Naive thymus-derived CD4-positive, alpha-beta T cell (primary cell): Measurements from ENCODE around the gene ITGB7. TPM values are rescaled to one million over a fixed set of nuclear protein-coding genes. Genes with fewer than 3 reads are reported as not detected.
A peak's percentile ranks its signal among the peaks of the same experiment; 100 is the strongest.

Source experiments
- ATAC-seq: fragments of 150-1000 bp; cut with Tn5 transposase; 2 replicates; pipeline ENCODE4 v1.10.0; 2021; ENCODE audit warnings: mild to moderate bottlenecking, moderate library complexity
- CTCF ChIA-PET: fragments of 350-600 bp; sonication (Branson Sonifier 250); formaldehyde crosslinking; loops from one replicate; lab custom pipeline; 2021; ENCODE audit warnings: antibody characterized with exemption; lab: Charles Lee
- POLR2A ChIA-PET: fragments of 350-600 bp; sonication (Branson Sonifier 250); formaldehyde crosslinking; loops from one replicate; lab custom pipeline; 2021; ENCODE audit warnings: antibody characterized with exemption, inconsistent platforms; lab: Charles Lee
- DNase-seq, 9 donors: peaks; one replicate each; pipeline versions ENCODE4 v3.0.0 to v3.0.0-alpha.2; 2020 to 2022; ENCODE audit warnings: mixed read lengths in 1 of 9
- H3K27ac ChIP-seq: one replicate; pipeline ENCODE4 v1.7.0; 2013; ENCODE audit warnings: mild to moderate bottlenecking, low read depth, low read length, moderate library complexity
- H3K27me3 ChIP-seq, 2 donors: one replicate each; pipeline ENCODE4 v1.7.0; 2013; ENCODE audit warnings: low read length in 2 of 2, mild to moderate bottlenecking in 2 of 2, moderate library complexity in 2 of 2; ENCODE audit not compliant: control insufficient read depth in 2 of 2, insufficient read depth in 2 of 2
- H3K36me3 ChIP-seq, 3 experiments: 1 replicate in 2 of 3; 2 replicates in 1 of 3; pipeline ENCODE4 v1.7.0; 2013; ENCODE audit warnings: low read length in 3 of 3, mild to moderate bottlenecking in 3 of 3, moderate library complexity in 1 of 3; ENCODE audit not compliant: insufficient read depth in 3 of 3, control insufficient read depth in 2 of 3
- H3K4me1 ChIP-seq, 2 donors: one replicate each; pipeline ENCODE4 v1.7.0; 2013; ENCODE audit warnings: low read length in 2 of 2, mild to moderate bottlenecking in 2 of 2, moderate library complexity in 1 of 2; ENCODE audit not compliant: control insufficient read depth in 2 of 2, insufficient read depth in 2 of 2
- H3K4me3 ChIP-seq: 2 replicates; pipeline ENCODE4 v1.7.0; 2013; ENCODE audit warnings: mild to moderate bottlenecking, low read length
- H3K9me3 ChIP-seq, 3 experiments: 1 replicate in 2 of 3; 2 replicates in 1 of 3; pipeline ENCODE4 v1.7.0; 2013; ENCODE audit warnings: low read length in 3 of 3; ENCODE audit not compliant: control insufficient read depth in 2 of 3
- H3K27ac Mint-ChIP-seq, 9 donors: one replicate each; pipeline ENCODE4 v1.8.0; 2020 to 2022; ENCODE audit warnings: mixed read lengths in 9 of 9, mild to moderate bottlenecking in 8 of 9, moderate library complexity in 5 of 9, inconsistent platforms in 2 of 9
- H3K27me3 Mint-ChIP-seq, 5 donors: one replicate each; pipeline ENCODE4 v1.8.0; 2021 to 2022; ENCODE audit warnings: mixed read lengths in 5 of 5, mild to moderate bottlenecking in 1 of 5
- H3K36me3 Mint-ChIP-seq, 5 donors: one replicate each; pipeline ENCODE4 v1.8.0; 2020 to 2022; ENCODE audit warnings: mixed read lengths in 5 of 5, mild to moderate bottlenecking in 3 of 5, inconsistent platforms in 1 of 5
- H3K4me1 Mint-ChIP-seq, 7 donors: one replicate each; pipeline ENCODE4 v1.8.0; 2020 to 2022; ENCODE audit warnings: mixed read lengths in 7 of 7, mild to moderate bottlenecking in 3 of 7, inconsistent platforms in 1 of 7
- H3K4me3 Mint-ChIP-seq, 10 donors: one replicate each; pipeline ENCODE4 v1.8.0; 2020 to 2022; ENCODE audit warnings: mild to moderate bottlenecking in 10 of 10, mixed read lengths in 10 of 10, moderate library complexity in 6 of 10, inconsistent platforms in 2 of 10
- H3K9me3 Mint-ChIP-seq, 11 donors: one replicate each; pipeline ENCODE4 v1.8.0; 2020 to 2022; ENCODE audit warnings: mixed read lengths in 11 of 11, mild to moderate bottlenecking in 4 of 11, inconsistent platforms in 1 of 11, moderate library complexity in 1 of 11
- intact Hi-C, 2 donors: fragments of 100-400 bp; cut with micrococcal nuclease; formaldehyde crosslinking; loops; one replicate each; pipeline ENCODE4 v1.15.1; 2023
- polyA plus RNA-seq, 2 donors: library from polyadenylated mRNA; unstranded; fragments of 300-500 nt; fragmentation: Illumina TruSeq; gene quantifications; one replicate each; pipeline ENCODE4 v1.2.3, GENCODE V29; 2021
- total RNA-seq, 6 experiments: library from RNA in 5 of 6; stranded (reverse) in 5 of 6; gene quantifications; 1 replicate in 5 of 6; 2 replicates in 1 of 6; pipeline ENCODE4 v1.2.3 and lab custom pipeline; 2021 to 2026

ITGB7 gene
- total and polyA plus RNA-seq, 7 experiments from 2014 or later: 191 to 760 (median 227) TPM

DNA sequence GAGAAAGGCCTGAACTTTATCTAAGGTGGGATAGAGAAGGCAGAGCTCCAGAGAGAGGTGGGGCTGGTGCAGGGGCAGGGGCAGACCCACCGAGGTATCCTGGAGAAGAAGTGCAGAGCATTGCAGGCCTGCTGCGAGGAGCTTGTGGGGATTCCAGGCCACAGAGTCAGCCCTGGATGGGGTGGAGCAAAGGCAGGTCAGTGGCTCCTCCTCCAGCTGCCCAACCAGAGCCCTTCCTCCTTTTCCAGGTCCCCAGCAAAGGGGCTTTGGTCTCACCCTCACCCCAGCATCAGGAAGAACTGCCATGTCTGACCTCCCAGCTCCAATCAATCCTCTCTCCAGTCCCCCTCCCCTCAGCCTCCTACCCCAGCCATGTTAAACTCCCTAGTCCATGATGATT, 46.4 kb downstream of the ITGB7 start:
- peak overlapping the region in 1 of 9 donors; percentile 26 for H3K27ac Mint-ChIP-seq
- Histone ChIP-seq H3K9me3 (no peaks in the 10 kb centered on the region), H3K36me3 (no peaks in the 10 kb centered on the region), H3K4me1 (peaks cover 5 to 7% of the 10 kb centered on the region in 2 donors), H3K4me3 (no peak overlapping the region), H3K27ac (no peak overlapping the region), H3K27me3 (no peaks in the 10 kb centered on the region)
- DNase-seq (no peak), ATAC-seq (no peak)
- no peak overlapping the region for H3K4me3 Mint-ChIP-seq
- H3K27me3 Mint-ChIP-seq: no peaks in the 10 kb centered on the region
- H3K4me1 Mint-ChIP-seq: peaks cover 4 to 12% (median 7%) of the 10 kb centered on the region in 7 donors
- H3K36me3 Mint-ChIP-seq: peaks cover 0 to 4% (median 0%) of the 10 kb centered on the region in 5 donors
- CTCF ChIA-PET: interaction anchor here (0.8 to 5.4 kb wide), 14 partner anchors 9 to 161 kb away, joined by 3 to 62 read pairs (median 10); partner anchors contain the start of genes AAAS, ESPL1 and PFDN5
- no peaks in the 10 kb centered on the region for H3K9me3 Mint-ChIP-seq
- intact Hi-C loops: no loop called here
- POLR2A ChIA-PET: interaction anchor here (1.3 to 2.2 kb wide), 5 partner anchors 12 to 59 kb away, joined by 4 to 7 read pairs (median 4); partner anchors contain the start of genes CSAD, ITGB7 and ZNF740

GRCh38 chr12:53160000-53160399, 47.1 kb downstream of the ITGB7 start:
- Histone ChIP-seq H3K36me3 (no peaks in the 10 kb centered on the region), H3K27ac (no peak overlapping the region), H3K9me3 (no peaks in the 10 kb centered on the region), H3K4me3 (no peak overlapping the region), H3K27me3 (no peaks in the 10 kb centered on the region), H3K4me1 (peaks cover 5 to 7% of the 10 kb centered on the region in 2 donors)
- H3K27me3 Mint-ChIP-seq: no peaks in the 10 kb centered on the region
- H3K27ac Mint-ChIP-seq: peak overlapping the region in 1 of 9 donors; percentile 34
- intact Hi-C loops: loop anchor here (1.0 kb wide), 11 partner anchors 20 to 185 kb away; partner anchors contain the start of genes CSAD (in 2 of the 2), ZNF740 (in 2 of the 2) and ESPL1 (in 1 of the 2)
- no peaks in the 10 kb centered on the region for H3K9me3 Mint-ChIP-seq
- ChIA-PET CTCF (interaction anchor here (0.7 to 5.4 kb wide), 31 partner anchors 8 to 666 kb away, joined by 3 to 62 read pairs (median 4); partner anchors contain the start of genes AAAS, CSAD, ESPL1 and PFDN5), POLR2A (interaction anchor here (0.6 to 2.2 kb wide), 12 partner anchors 13 to 349 kb away, joined by 3 to 7 read pairs (median 4); partner anchors contain the start of genes CSAD, ITGB7, MAP3K12 and ZNF740)
- H3K4me3 Mint-ChIP-seq: no peak overlapping the region
- DNase-seq (no peak), ATAC-seq (no peak)
- H3K4me1 Mint-ChIP-seq: peaks cover 4 to 12% (median 7%) of the 10 kb centered on the region in 7 donors
- peaks cover 0 to 4% (median 0%) of the 10 kb centered on the region in 5 donors for H3K36me3 Mint-ChIP-seq

DNA sequence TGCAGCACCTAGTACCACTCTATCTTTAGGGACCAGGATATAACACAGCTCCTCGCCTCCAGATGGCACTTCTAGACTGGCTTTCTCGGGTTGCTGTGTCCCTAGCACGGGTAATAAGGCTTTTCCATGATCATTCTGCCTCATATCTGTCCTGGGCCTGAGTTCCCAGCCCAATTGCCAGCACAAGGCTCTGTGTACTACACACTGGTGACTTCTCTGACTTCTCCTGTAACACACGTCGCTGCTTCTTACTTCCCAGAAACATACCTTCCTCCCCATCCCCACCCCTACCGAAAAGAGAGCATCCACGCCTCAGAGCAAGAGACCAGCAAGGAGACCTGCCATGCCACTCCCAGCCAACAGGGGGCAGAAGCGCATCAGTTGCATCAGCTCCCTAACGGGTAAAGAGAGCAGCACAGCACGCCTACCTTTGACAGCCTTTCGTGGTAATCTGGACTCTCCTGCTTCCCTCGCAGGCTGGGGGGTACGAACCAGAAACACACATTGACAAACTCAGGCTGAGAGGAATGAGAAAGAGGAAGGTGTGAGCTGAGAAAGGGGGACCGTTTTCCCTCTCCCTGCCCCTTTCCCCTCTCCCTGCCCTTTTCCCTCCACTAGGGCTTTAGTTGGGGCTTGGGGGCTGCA, 47.7 kb downstream of the ITGB7 start:
- peaks cover 4 to 12% (median 7%) of the 10 kb centered on the region in 7 donors for H3K4me1 Mint-ChIP-seq
- no peaks in the 10 kb centered on the region for H3K36me3 ChIP-seq
- no peak overlapping the region for H3K4me3 ChIP-seq
- CTCF ChIA-PET: interaction anchor here (0.7 to 5.4 kb wide), 29 partner anchors 8 to 604 kb away, joined by 3 to 62 read pairs (median 4); partner anchors contain the start of genes AAAS, CSAD, ESPL1 and PFDN5
- H3K36me3 Mint-ChIP-seq: peaks cover 0 to 4% (median 0%) of the 10 kb centered on the region in 5 donors
- peak overlapping the region in 1 of 10 donors; percentile 24 for H3K4me3 Mint-ChIP-seq
- ATAC-seq (peak; percentile 100), DNase-seq (peak; percentile 72 to 91 (median 85))
- no peaks in the 10 kb centered on the region for H3K27me3 Mint-ChIP-seq
- H3K9me3 Mint-ChIP-seq: no peaks in the 10 kb centered on the region
- POLR2A ChIA-PET: interaction anchor here (0.6 to 2.2 kb wide), 12 partner anchors 13 to 349 kb away, joined by 3 to 7 read pairs (median 4); partner anchors contain the start of genes CSAD, ITGB7, MAP3K12 and ZNF740
- intact Hi-C loops: loop anchor here (1.0 kb wide), 11 partner anchors 21 to 186 kb away; partner anchors contain the start of genes CSAD (in 2 of the 2), ZNF740 (in 2 of the 2) and ESPL1 (in 1 of the 2)
- H3K27me3 ChIP-seq: no peaks in the 10 kb centered on the region
- no peak overlapping the region for H3K27ac ChIP-seq
- H3K9me3 ChIP-seq: no peaks in the 10 kb centered on the region
- H3K27ac Mint-ChIP-seq: peak overlapping the region in 6 of 9 donors; percentile 26 to 66 (median 52)
- H3K4me1 ChIP-seq: peaks cover 5 to 7% of the 10 kb centered on the region in 2 donors

DNA sequence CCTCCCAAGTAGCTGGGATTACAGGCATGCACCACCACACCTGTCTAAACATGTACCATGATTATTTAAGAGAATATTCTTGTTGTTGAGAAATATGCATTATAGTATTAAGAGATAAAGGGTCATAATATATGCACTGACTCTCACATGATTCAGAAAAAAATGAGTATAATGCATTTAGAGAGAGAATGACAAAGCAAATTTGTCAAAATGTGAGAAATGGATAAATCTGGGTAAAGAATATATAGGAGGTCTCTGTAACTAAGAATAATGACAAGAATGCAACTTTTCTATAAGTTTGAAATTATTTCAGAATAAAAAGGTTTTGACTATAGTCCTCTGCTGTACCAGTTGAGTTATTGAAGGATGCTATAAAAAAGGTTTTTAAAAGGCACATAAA, 54.7 kb downstream of the ITGB7 start:
- H3K27me3 Mint-ChIP-seq: peaks cover 0 to 7% (median 0%) of the 10 kb centered on the region in 5 donors
- no peak for ATAC-seq

GRCh38 chr12:53151039-53151438, 56.0 kb downstream of the ITGB7 start:
- no peak for ATAC-seq
- H3K36me3 ChIP-seq: no peaks in the 10 kb centered on the region
- Mint-ChIP-seq H3K27ac (no peak overlapping the region), H3K36me3 (peaks cover 0 to 3% (median 0%) of the 10 kb centered on the region in 5 donors), H3K27me3 (peaks cover 0 to 10% (median 0%) of the 10 kb centered on the region in 5 donors), H3K4me3 (no peak overlapping the region), H3K4me1 (no peaks in the 10 kb centered on the region), H3K9me3 (no peaks in the 10 kb centered on the region)
- POLR2A ChIA-PET: no interaction called here
- H3K9me3 ChIP-seq: no peaks in the 10 kb centered on the region
- DNase-seq: no peak
- CTCF ChIA-PET: interaction anchor here (0.9 kb wide), 1 partner anchor 9 kb away, joined by 3 read pairs; no protein-coding TSS in a partner anchor
- no peaks in the 10 kb centered on the region for H3K27me3 ChIP-seq
- H3K4me1 ChIP-seq: no peaks in the 10 kb centered on the region
- H3K4me3 ChIP-seq: no peak overlapping the region
- intact Hi-C loops: no loop called here
- H3K27ac ChIP-seq: no peak overlapping the region

More for the DNA sequence above, 54.7 kb downstream of the ITGB7 start:
- intact Hi-C loops: no loop called here
- no peak overlapping the region for H3K27ac Mint-ChIP-seq
- no peaks in the 10 kb centered on the region for H3K9me3 Mint-ChIP-seq
- no peaks in the 10 kb centered on the region for H3K4me1 Mint-ChIP-seq
- Histone ChIP-seq H3K27me3 (no peaks in the 10 kb centered on the region), H3K4me3 (no peak overlapping the region), H3K9me3 (no peaks in the 10 kb centered on the region), H3K27ac (no peak overlapping the region), H3K36me3 (no peaks in the 10 kb centered on the region), H3K4me1 (no peaks in the 10 kb centered on the region)
- CTCF ChIA-PET: no interaction called here
- H3K36me3 Mint-ChIP-seq: peaks cover 0 to 3% (median 0%) of the 10 kb centered on the region in 5 donors
- no peak for DNase-seq
- POLR2A ChIA-PET: interaction anchor here (1.6 kb wide), 1 partner anchor 73 kb away, joined by 5 read pairs; the partner anchor contains the start of gene SPRYD3
- H3K4me3 Mint-ChIP-seq: no peak overlapping the region

- Mint-ChIP-seq H3K4me3 (no peak overlapping the region), H3K27me3 (peaks cover 0 to 17% (median 0%) of the 10 kb centered on the region in 5 donors), H3K36me3 (no peaks in the 10 kb centered on the region), H3K9me3 (peaks cover 0 to 1% (median 0%) of the 10 kb centered on the region in 11 donors), H3K4me1 (no peaks in the 10 kb centered on the region), H3K27ac (no peak overlapping the region)
- no peaks in the 10 kb centered on the region for H3K36me3 ChIP-seq
- H3K27me3 ChIP-seq: no peaks in the 10 kb centered on the region
- intact Hi-C loops: no loop called here
- ATAC-seq (no peak), DNase-seq (no peak)
- H3K27ac ChIP-seq: no peak overlapping the region
- CTCF ChIA-PET: no interaction called here
- no peaks in the 10 kb centered on the region for H3K9me3 ChIP-seq
- no peak overlapping the region for H3K4me3 ChIP-seq
- POLR2A ChIA-PET: interaction anchor here (0.6 kb wide), 1 partner anchor 40 kb away, joined by 3 read pairs; no protein-coding TSS in a partner anchor
- no peaks in the 10 kb centered on the region for H3K4me1 ChIP-seq
Observed at GRCh38 chr12:53147653-53148052, 59.4 kb downstream of the ITGB7 start.
